PC-3 (cell line): ENCODE results near the gene MBOAT1. TPM values are rescaled to one million over a fixed set of nuclear protein-coding genes. Genes with fewer than 3 reads are reported as not detected.

ENCODE experiments used
- ATAC-seq: fragments of 200-7000 bp; cut with Tn5 transposase; 2 replicates; pipeline ENCODE4 v1.9.1; 2020; ENCODE audit warnings: mild to moderate bottlenecking, moderate library complexity
- BruUV-seq: library from RNA; stranded (reverse); fragments of 400-500 nt; replicated peaks from 2 replicates; lab custom pipeline; 2021; lab: Mats Ljungman, UMichigan
- CTCF ChIA-PET: fragments of 300-600 bp; sonication (Branson Sonifier 250); formaldehyde crosslinking; loops from one replicate; lab custom pipeline; 2022; ENCODE audit warnings: antibody characterized with exemption; lab: Charles Lee
- POLR2A ChIA-PET: fragments of 300-600 bp; sonication (Branson Sonifier 250); formaldehyde crosslinking; loops from one replicate; lab custom pipeline; 2022; ENCODE audit warnings: antibody characterized with exemption; ENCODE audit not compliant: unreplicated experiment; lab: Charles Lee
- DNase-seq: peaks from one replicate; pipeline ENCODE4 v3.0.0-alpha.2; 2015
- H2AFZ ChIP-seq: fragments of 300-600 bp; sonication (generic); 2 replicates; pipeline ENCODE4 v1.6.0; 2016; ENCODE audit warnings: antibody characterized with exemption, low read length
- H3F3A ChIP-seq: fragments of 300-600 bp; sonication (generic); one replicate; pipeline ENCODE4 v1.6.0; 2017; ENCODE audit warnings: antibody characterized with exemption, low read length, control low read depth, mild to moderate bottlenecking; ENCODE audit not compliant: unreplicated experiment
- H3K27ac ChIP-seq: fragments of 300-600 bp; sonication (generic); 2 replicates; pipeline ENCODE4 v1.5.1; 2016; ENCODE audit warnings: mild to moderate bottlenecking, low read length
- H3K27me3 ChIP-seq: fragments of 300-600 bp; sonication (generic); 2 replicates; pipeline ENCODE4 v1.6.1; 2016; ENCODE audit warnings: low read length, mixed read lengths
- H3K36me3 ChIP-seq: fragments of 300-600 bp; sonication (generic); 2 replicates; pipeline ENCODE4 v1.6.1; 2016; ENCODE audit warnings: low read depth, mixed run types, low read length, mixed read lengths
- H3K4me1 ChIP-seq: fragments of 300-600 bp; sonication (generic); 2 replicates; pipeline ENCODE4 v1.5.1; 2016; ENCODE audit warnings: low read length; ENCODE audit not compliant: insufficient read depth
- H3K4me2 ChIP-seq: fragments of 300-600 bp; sonication (generic); 2 replicates; pipeline ENCODE4 v1.6.0; 2016; ENCODE audit warnings: low read length
- H3K4me3 ChIP-seq: fragments of 300-600 bp; sonication (generic); 2 replicates; pipeline ENCODE4 v1.5.1; 2016; ENCODE audit warnings: mild to moderate bottlenecking, low read length, mixed read lengths
- H3K79me2 ChIP-seq: fragments of 300-600 bp; sonication (generic); 2 replicates; pipeline ENCODE4 v1.6.1; 2017; ENCODE audit warnings: low read length, mixed read lengths
- H3K9ac ChIP-seq: fragments of 300-600 bp; sonication (generic); 2 replicates; pipeline ENCODE4 v1.6.0; 2016; ENCODE audit warnings: mild to moderate bottlenecking, low read length
- H3K9me2 ChIP-seq: fragments of 300-600 bp; sonication (generic); replicated peaks from 2 replicates; pipeline ENCODE4 v1.6.1; 2016; ENCODE audit warnings: mixed run types, low read length, mixed read lengths
- H3K9me3 ChIP-seq: fragments of 300-600 bp; sonication (generic); 2 replicates; pipeline ENCODE4 v1.6.1; 2016; ENCODE audit warnings: low read length, mixed read lengths
- H4K20me1 ChIP-seq: fragments of 300-600 bp; sonication (generic); 2 replicates; pipeline ENCODE4 v1.6.1; 2016; ENCODE audit warnings: low read length, mixed read lengths
- CTCF ChIP-seq: fragments of 300-600 bp; sonication (generic); conservative IDR thresholded peaks from 2 replicates; pipeline ENCODE4 v1.5.1; 2017; ENCODE audit warnings: antibody characterized with exemption, low read depth, mild to moderate bottlenecking, low read length
- EZH2 ChIP-seq: fragments of 300-600 bp; sonication (generic); IDR thresholded peaks from one replicate; pipeline ENCODE4 v1.6.1; 2017; ENCODE audit warnings: antibody characterized with exemption, mild to moderate bottlenecking, low read length; ENCODE audit not compliant: unreplicated experiment
- EZH2phosphoT487 ChIP-seq: fragments of 300-600 bp; sonication (generic); IDR thresholded peaks from 2 replicates; pipeline ENCODE4 v1.6.1; 2018; ENCODE audit warnings: mild to moderate bottlenecking, antibody characterized with exemption, low read length, borderline replicate concordance
- intact Hi-C: fragments of 100-400 bp; cut with micrococcal nuclease; formaldehyde crosslinking; loops from 2 replicates; pipeline ENCODE4 v1.9.0; 2023
- total RNA-seq: library from RNA; depleted of rRNA; stranded (reverse); fragments of >200 nt; gene quantifications from 2 replicates; pipeline ENCODE4 v1.2.3, GENCODE V29; 2014

The MBOAT1 gene
- total RNA-seq, 1 experiment from 2014 or later: 8.4 TPM

GRCh38 chr6:20254295-20254694 lies 42.0 kb upstream of the MBOAT1 start:
- Histone ChIP-seq H3K4me2 (no peak overlapping the region), H3F3A (no peaks in the 10 kb centered on the region), H3K9ac (no peak overlapping the region), H3K36me3 (no peaks in the 10 kb centered on the region), H4K20me1 (no peaks in the 10 kb centered on the region), H3K4me1 (no peaks in the 10 kb centered on the region), H3K9me3 (no peaks in the 10 kb centered on the region), H3K79me2 (no peaks in the 10 kb centered on the region), H3K4me3 (no peak overlapping the region), H3K27me3 (no peaks in the 10 kb centered on the region), H3K9me2 (no peaks in the 10 kb centered on the region), H2AFZ (no peak overlapping the region), H3K27ac (no peak overlapping the region)
- TF ChIP-seq CTCF: no peak
- POLR2A ChIA-PET: no interaction called here
- DNase-seq (no peak), ATAC-seq (no peak)
- intact Hi-C loops: no loop called here
- CTCF ChIA-PET: no interaction called here
- BruUV-seq: no TSS peak

DNA sequence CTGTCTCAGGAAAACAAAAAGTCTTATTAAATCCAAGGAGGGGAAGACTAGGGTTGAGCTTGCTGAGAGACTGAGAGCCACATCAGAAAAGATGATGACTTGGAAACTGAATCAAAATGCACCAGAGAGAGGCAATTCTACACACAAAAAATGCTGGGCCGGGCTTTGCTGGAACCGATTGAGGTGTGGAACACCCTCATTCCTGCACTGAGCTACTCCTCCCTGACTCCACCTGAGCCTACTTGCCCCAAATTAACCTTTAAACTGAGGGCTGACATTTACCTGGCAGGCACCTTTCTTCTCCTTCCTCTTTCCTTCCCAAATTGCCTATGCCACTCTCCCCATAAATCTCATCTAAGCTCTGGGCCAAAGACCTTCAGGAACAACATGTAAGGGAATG lies 40.8 kb upstream of the MBOAT1 start:
- Histone ChIP-seq H4K20me1 (no peaks in the 10 kb centered on the region), H3K4me1 (no peaks in the 10 kb centered on the region), H3K9ac (no peak overlapping the region), H3K27me3 (no peaks in the 10 kb centered on the region), H3K36me3 (no peaks in the 10 kb centered on the region), H3K4me3 (no peak overlapping the region), H3K9me2 (no peaks in the 10 kb centered on the region), H3K79me2 (no peaks in the 10 kb centered on the region), H3K9me3 (no peaks in the 10 kb centered on the region), H3F3A (no peaks in the 10 kb centered on the region), H3K4me2 (no peak overlapping the region), H3K27ac (no peak overlapping the region), H2AFZ (no peak overlapping the region)
- ChIA-PET CTCF (no interaction called here), POLR2A (no interaction called here)
- intact Hi-C loops: no loop called here
- DNase-seq: no peak
- no TSS peak for BruUV-seq
- TF ChIP-seq CTCF: no peak
- TF ChIP-seq EZH2phosphoT487: no peak
- TF ChIP-seq EZH2: no peak
- ATAC-seq: no peak

GRCh38 chr6:20252311-20252710 lies 40.0 kb upstream of the MBOAT1 start:
- Histone ChIP-seq H3K4me3 (no peak overlapping the region), H3K36me3 (no peaks in the 10 kb centered on the region), H3K27me3 (no peaks in the 10 kb centered on the region), H3K9me3 (no peaks in the 10 kb centered on the region), H4K20me1 (no peaks in the 10 kb centered on the region), H3K27ac (no peak overlapping the region), H3K9ac (no peak overlapping the region), H3K4me1 (no peaks in the 10 kb centered on the region), H3K4me2 (no peak overlapping the region), H3F3A (no peaks in the 10 kb centered on the region), H3K79me2 (no peaks in the 10 kb centered on the region), H3K9me2 (no peaks in the 10 kb centered on the region), H2AFZ (no peak overlapping the region)
- ChIA-PET CTCF (no interaction called here), POLR2A (no interaction called here)
- TF ChIP-seq EZH2 (no peak), EZH2phosphoT487 (no peak), CTCF (no peak)
- no TSS peak for BruUV-seq
- ATAC-seq (no peak), DNase-seq (no peak)
- intact Hi-C loops: no loop called here
